ENCODE measurements around the gene ADCYAP1R1. TPM values are rescaled to one million over a fixed set of nuclear protein-coding genes. Genes with fewer than 3 reads are reported as not detected.

ADCYAP1R1 gene
- total RNA-seq, 4 donors from 2014 or later, result under 0.01 to 2.7 (median 1.0) TPM

- peaks cover 0 to 5% (median 0%) of the 10 kb centered on the region in 4 donors for H3K4me1 ChIP-seq
- 55 to 61% methylated on average over 4 of the region's 4 CpGs for WGBS, 2 donors
- no peak for TF ChIP-seq CTCF (IDR thresholded peaks at IDR 0.05)
- TF ChIP-seq POLR2A (IDR thresholded peaks at IDR 0.05), result no peak
- no peak for TF ChIP-seq EP300 (IDR thresholded peaks at IDR 0.05)
- no peak overlapping the region for H3K4me3 ChIP-seq
- H3K9me3 ChIP-seq, result no peaks in the 10 kb centered on the region
- no peaks in the 10 kb centered on the region for H3K36me3 ChIP-seq
- no peaks in the 10 kb centered on the region for H3K27me3 ChIP-seq
- DNase-seq (ENCODE audit: low spot score in 2 of 2), result no peak
- no peak overlapping the region for H3K27ac ChIP-seq
Measured at GRCh38 chr7:31082447-31082846, 30.3 kb downstream of the ADCYAP1R1 start.

GRCh38 chr7:31083210-31083786 lies 31.2 kb downstream of the ADCYAP1R1 start:
- no peak for TF ChIP-seq POLR2A (IDR thresholded peaks at IDR 0.05)
- no peak for TF ChIP-seq EP300 (IDR thresholded peaks at IDR 0.05)
- TF ChIP-seq CTCF (IDR thresholded peaks at IDR 0.05), result no peak
- H3K4me1 ChIP-seq, result peaks cover 0 to 5% (median 0%) of the 10 kb centered on the region in 4 donors
- H3K27ac ChIP-seq, result no peak overlapping the region
- no peaks in the 10 kb centered on the region for H3K27me3 ChIP-seq
- WGBS, 2 donors, result 65 to 68% methylated on average over 5 of the region's 5 CpGs
- H3K9me3 ChIP-seq, result no peaks in the 10 kb centered on the region
- H3K4me3 ChIP-seq, result no peak overlapping the region
- no peak for DNase-seq (ENCODE audit: low spot score in 2 of 2)
- H3K36me3 ChIP-seq, result no peaks in the 10 kb centered on the region

DNA sequence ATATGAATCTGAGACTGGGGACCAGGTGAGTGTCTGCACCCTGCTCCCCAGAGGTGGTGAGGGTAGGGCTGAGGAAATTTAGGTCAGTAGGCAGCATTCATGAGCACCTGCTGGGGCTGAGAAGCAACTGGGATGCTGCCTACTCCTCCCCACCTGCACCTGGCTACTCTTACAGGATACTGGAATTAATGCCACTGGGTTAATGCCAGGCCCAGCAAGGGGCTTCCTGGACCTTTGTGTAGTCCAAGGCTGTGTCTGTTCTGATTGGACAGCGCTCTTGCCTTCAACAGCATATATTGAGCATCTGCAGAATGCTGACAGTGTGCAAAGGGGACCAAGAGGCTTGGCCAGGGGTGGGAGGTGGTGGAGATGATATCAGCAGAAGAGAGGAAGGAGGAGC lies 32.1 kb downstream of the ADCYAP1R1 start:
- H3K27ac ChIP-seq, result no peak overlapping the region
- H3K27me3 ChIP-seq, result no peaks in the 10 kb centered on the region
- no peak overlapping the region for H3K4me3 ChIP-seq
- DNase-seq (ENCODE audit: low spot score in 2 of 2), result no peak
- WGBS, 2 donors, result 83 to 86% methylated on average over 1 of the region's 1 CpG
- peaks cover 0 to 5% (median 0%) of the 10 kb centered on the region in 4 donors for H3K4me1 ChIP-seq
- H3K9me3 ChIP-seq, result no peaks in the 10 kb centered on the region
- no peaks in the 10 kb centered on the region for H3K36me3 ChIP-seq
- TF ChIP-seq CTCF (IDR thresholded peaks at IDR 0.05) (no peak), POLR2A (IDR thresholded peaks at IDR 0.05) (no peak), EP300 (IDR thresholded peaks at IDR 0.05) (no peak)

- Histone ChIP-seq H3K27me3 (no peaks in the 10 kb centered on the region), H3K9me3 (no peaks in the 10 kb centered on the region), H3K4me3 (no peak overlapping the region), H3K36me3 (no peaks in the 10 kb centered on the region), H3K4me1 (peaks cover 0 to 5% (median 0%) of the 10 kb centered on the region in 4 donors), H3K27ac (no peak overlapping the region)
- no peak for TF ChIP-seq POLR2A (IDR thresholded peaks at IDR 0.05)
- no peak for TF ChIP-seq EP300 (IDR thresholded peaks at IDR 0.05)
- TF ChIP-seq CTCF (IDR thresholded peaks at IDR 0.05), result no peak
- DNase-seq (ENCODE audit: low spot score in 2 of 2), result no peak
- WGBS, 2 donors, result 80 to 87% methylated on average over 6 of the region's 6 CpGs
Measured at GRCh38 chr7:31087351-31087750, 35.2 kb downstream of the ADCYAP1R1 start.

DNA sequence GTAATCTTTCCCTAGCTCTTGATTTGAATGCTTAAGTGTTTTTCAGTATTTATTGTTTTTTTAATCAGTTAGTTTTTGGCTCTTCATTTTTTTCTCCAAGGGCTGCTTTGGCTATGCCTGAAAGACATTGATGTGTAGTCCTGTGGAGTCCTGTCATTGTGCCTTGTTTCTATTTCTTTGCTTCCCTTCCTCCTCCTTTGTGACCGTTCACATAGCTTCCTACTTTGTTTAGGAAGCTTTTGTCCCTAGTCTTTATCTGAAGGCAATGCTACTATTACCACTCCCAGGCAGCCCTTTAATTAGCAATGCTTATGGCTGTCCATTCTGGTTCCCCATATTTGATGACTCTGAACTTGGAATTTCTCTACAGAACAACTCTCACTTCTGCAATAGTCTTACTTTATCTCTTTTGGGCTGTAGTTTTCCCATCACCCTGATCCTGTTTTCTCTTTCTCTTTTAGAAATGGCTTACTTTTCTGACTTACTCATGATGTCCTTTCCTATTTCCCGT lies 39.9 kb downstream of the ADCYAP1R1 start:
- TF ChIP-seq EP300 (IDR thresholded peaks at IDR 0.05), result no peak
- no peak for TF ChIP-seq POLR2A (IDR thresholded peaks at IDR 0.05)
- no peak for TF ChIP-seq CTCF (IDR thresholded peaks at IDR 0.05)
- Histone ChIP-seq H3K27ac (no peak overlapping the region), H3K36me3 (no peaks in the 10 kb centered on the region), H3K27me3 (peaks cover 0 to 13% of the 10 kb centered on the region in 2 donors), H3K4me1 (no peaks in the 10 kb centered on the region), H3K9me3 (no peaks in the 10 kb centered on the region), H3K4me3 (no peak overlapping the region)
- 63 to 69% methylated on average over 2 of the region's 2 CpGs for WGBS, 2 donors
- no peak for DNase-seq (ENCODE audit: low spot score in 2 of 2)

Measured in tibial nerve (tissue), 4 donors.